GM06990 (cell line): ENCODE data around the gene TNS3.

Experiments used
- DNase-seq: peaks from one replicate; pipeline ENCODE4 v3.0.0-alpha.2; 2011; ENCODE audit not compliant: insufficient read length; ENCODE audit errors: extremely low read depth
- H3K27me3 ChIP-seq: replicated peaks from 2 replicates; pipeline ENCODE4 v1.6.0; 2011; ENCODE audit warnings: low read length; ENCODE audit not compliant: control insufficient read depth, insufficient read depth
- H3K36me3 ChIP-seq: 2 replicates; pipeline ENCODE4 v1.5.1; 2011; ENCODE audit warnings: low read length; ENCODE audit not compliant: control insufficient read depth, insufficient read depth
- H3K4me3 ChIP-seq: replicated peaks from 2 replicates; pipeline ENCODE4 v1.5.1; 2011; ENCODE audit warnings: low read depth, mild to moderate bottlenecking, control low read depth, low read length
- TF ChIP-seq, protein P1 (sequence below): IDR thresholded peaks from 2 replicates; pipeline ENCODE4 v1.5.1; 2011; ENCODE audit warnings: low read length, control low read depth, mild to moderate bottlenecking, inconsistent platforms; ENCODE audit not compliant: insufficient read depth, poor library complexity, severe bottlenecking

TNS3 gene

DNA sequence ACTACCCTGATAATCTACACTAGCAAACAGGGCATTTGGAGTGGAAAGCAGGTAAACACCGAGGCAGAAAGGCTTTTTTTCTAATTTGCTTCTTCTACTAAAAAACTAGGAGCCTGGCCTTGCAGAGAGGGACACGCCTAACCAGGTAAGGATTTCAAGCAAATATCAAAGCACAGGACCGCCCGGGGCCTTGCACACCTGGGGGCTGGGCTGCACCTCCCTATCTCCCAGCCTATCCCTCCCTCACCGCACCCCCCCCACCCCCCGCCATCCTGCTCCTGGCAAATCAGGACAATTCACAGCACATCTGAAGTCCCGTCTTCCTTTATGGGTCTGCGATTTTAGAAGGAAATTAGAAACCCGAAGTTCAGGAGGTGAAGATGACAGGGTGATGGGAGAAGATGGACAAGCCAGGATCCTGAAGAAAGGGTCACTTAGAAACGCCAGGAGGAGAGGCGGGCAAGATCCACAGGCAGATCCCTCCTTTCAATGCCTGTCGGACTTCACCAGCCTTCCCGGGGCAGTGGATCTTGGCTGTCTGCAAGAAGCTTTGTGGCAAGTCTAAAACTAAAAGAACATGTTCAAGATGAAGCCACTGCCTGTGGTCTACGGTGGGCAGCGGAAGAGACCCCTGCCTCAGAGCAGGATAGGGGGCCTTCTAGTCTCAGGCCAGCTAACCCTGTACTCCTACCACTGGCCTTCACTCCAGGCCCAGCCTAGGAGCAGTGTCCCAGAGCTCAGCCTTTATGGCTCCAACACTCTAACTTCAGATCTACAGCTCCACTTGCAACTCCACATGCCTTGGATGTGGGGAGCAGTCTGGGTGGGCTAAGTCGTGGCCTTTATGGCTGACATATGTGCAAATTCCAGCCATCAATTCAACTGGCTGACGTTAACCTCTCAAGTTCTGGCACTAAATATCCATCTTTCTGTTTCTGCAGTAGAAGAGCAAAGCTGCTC, 43.9 kb downstream of the TNS3 start:
- no peak overlapping the region for H3K4me3 ChIP-seq
- TF ChIP-seq, protein P1, sequence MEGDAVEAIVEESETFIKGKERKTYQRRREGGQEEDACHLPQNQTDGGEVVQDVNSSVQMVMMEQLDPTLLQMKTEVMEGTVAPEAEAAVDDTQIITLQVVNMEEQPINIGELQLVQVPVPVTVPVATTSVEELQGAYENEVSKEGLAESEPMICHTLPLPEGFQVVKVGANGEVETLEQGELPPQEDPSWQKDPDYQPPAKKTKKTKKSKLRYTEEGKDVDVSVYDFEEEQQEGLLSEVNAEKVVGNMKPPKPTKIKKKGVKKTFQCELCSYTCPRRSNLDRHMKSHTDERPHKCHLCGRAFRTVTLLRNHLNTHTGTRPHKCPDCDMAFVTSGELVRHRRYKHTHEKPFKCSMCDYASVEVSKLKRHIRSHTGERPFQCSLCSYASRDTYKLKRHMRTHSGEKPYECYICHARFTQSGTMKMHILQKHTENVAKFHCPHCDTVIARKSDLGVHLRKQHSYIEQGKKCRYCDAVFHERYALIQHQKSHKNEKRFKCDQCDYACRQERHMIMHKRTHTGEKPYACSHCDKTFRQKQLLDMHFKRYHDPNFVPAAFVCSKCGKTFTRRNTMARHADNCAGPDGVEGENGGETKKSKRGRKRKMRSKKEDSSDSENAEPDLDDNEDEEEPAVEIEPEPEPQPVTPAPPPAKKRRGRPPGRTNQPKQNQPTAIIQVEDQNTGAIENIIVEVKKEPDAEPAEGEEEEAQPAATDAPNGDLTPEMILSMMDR: no peak
- DNase-seq: no peak
- no peaks in the 10 kb centered on the region for H3K36me3 ChIP-seq
- H3K27me3 ChIP-seq: peaks cover under 1% of the 10 kb centered on the region; the same call in 1 of the 2 replicates

GRCh38 chr7:47536661-47537611, 45.0 kb downstream of the TNS3 start:
- no peaks in the 10 kb centered on the region for H3K36me3 ChIP-seq
- H3K4me3 ChIP-seq: no peak overlapping the region
- H3K27me3 ChIP-seq: no peaks in the 10 kb centered on the region; the same call in 1 of the 2 replicates
- TF ChIP-seq, protein P1: no peak
- DNase-seq: no peak

GRCh38 chr7:47535704-47536628, 45.9 kb downstream of the TNS3 start:
- Histone ChIP-seq H3K36me3 (no peaks in the 10 kb centered on the region), H3K4me3 (no peak overlapping the region), H3K27me3 (no peaks in the 10 kb centered on the region; the same call in 1 of the 2 replicates)
- TF ChIP-seq, protein P1: no peak
- no peak for DNase-seq

GRCh38 chr7:47535035-47535703, 46.7 kb downstream of the TNS3 start:
- TF ChIP-seq, protein P1: no peak
- no peak for DNase-seq
- Histone ChIP-seq H3K4me3 (no peak overlapping the region), H3K27me3 (no peaks in the 10 kb centered on the region; the same call in 1 of the 2 replicates), H3K36me3 (no peaks in the 10 kb centered on the region)
